Spleen (tissue), 11 donors: ENCODE measurements around the gene NPC1. TPM values are rescaled to one million over a fixed set of nuclear protein-coding genes. Genes with fewer than 3 reads are reported as not detected.

Source experiments
- DNase-seq: peaks from one replicate; pipeline ENCODE4 v3.0.0-alpha.2; 2020
- H3K27ac ChIP-seq, 8 donors: fragments of 200-600 bp; sonication (generic) in 7 of 8; 1 replicate in 4 of 8; 2 replicates in 4 of 8; pipeline versions ENCODE4 v1.5.0 to v1.8.0; 2016 to 2021; ENCODE audit warnings: inconsistent platforms in 4 of 8, mild to moderate bottlenecking in 4 of 8, moderate library complexity in 1 of 8
- H3K27me3 ChIP-seq, 7 donors: fragments of 200-600 bp; sonication (generic) in 6 of 7; replicated peaks in 1 of 7; 1 replicate in 4 of 7; 2 replicates in 3 of 7; pipeline versions ENCODE4 v1.5.0 to v1.8.0; 2016 to 2021; ENCODE audit warnings: inconsistent platforms in 3 of 7, mild to moderate bottlenecking in 1 of 7
- H3K36me3 ChIP-seq, 6 donors: fragments of 200-600 bp; sonication (generic) in 5 of 6; 1 replicate in 4 of 6; 2 replicates in 2 of 6; pipeline versions ENCODE4 v1.5.0 to v1.8.0; 2016 to 2021; ENCODE audit warnings: inconsistent platforms in 2 of 6
- H3K4me1 ChIP-seq, 6 donors: fragments of 200-600 bp; sonication (generic) in 5 of 6; 1 replicate in 3 of 6; 2 replicates in 3 of 6; pipeline versions ENCODE4 v1.5.0 to v1.8.0; 2016 to 2021; ENCODE audit warnings: inconsistent platforms in 3 of 6
- H3K4me3 ChIP-seq, 8 donors: fragments of 200-600 bp; sonication (generic) in 7 of 8; 1 replicate in 4 of 8; 2 replicates in 4 of 8; pipeline versions ENCODE4 v1.5.0 to v1.8.0; 2016 to 2021; ENCODE audit warnings: inconsistent platforms in 4 of 8, mild to moderate bottlenecking in 4 of 8, moderate library complexity in 2 of 8
- H3K9me3 ChIP-seq, 8 donors: fragments of 200-600 bp; sonication (generic) in 7 of 8; 1 replicate in 4 of 8; 2 replicates in 4 of 8; pipeline versions ENCODE4 v1.5.0 to v1.8.0; 2016 to 2021; ENCODE audit warnings: inconsistent platforms in 4 of 8
- CTCF ChIP-seq, 11 experiments: fragments of 200-600 bp in 7 of 11; fragments of 450-650 bp in 4 of 11; sonication (generic) in 4 of 11; IDR thresholded peaks in 8 of 11; conservative IDR thresholded peaks in 3 of 11; 1 replicate in 7 of 11; 2 replicates in 4 of 11; pipeline versions ENCODE4 v1.4.0 to v1.8.0; 2016 to 2021; ENCODE audit warnings: antibody characterized with exemption in 11 of 11, inconsistent platforms in 4 of 11, mild to moderate bottlenecking in 1 of 11
- POLR2A ChIP-seq, 3 donors: fragments of 450-650 bp; IDR thresholded peaks; one replicate each; pipeline ENCODE4 v1.5.1; 2017; ENCODE audit warnings: antibody characterized with exemption in 3 of 3, mild to moderate bottlenecking in 1 of 3
- POLR2AphosphoS5 ChIP-seq, 3 donors: sonication (generic); formaldehyde crosslinking; IDR thresholded peaks; one replicate each; pipeline ENCODE4 v1.5.1; 2017; ENCODE audit warnings: antibody characterized with exemption in 3 of 3
- WGBS, 5 donors: extraction: QIAGEN DNeasy Blood & Tissue Kit in 3 of 5; methylation state at CpG; one replicate each; pipeline versions ENCODE4 v1.1.5 to v1.1.7; 2013 to 2018; 5-methylcytosine and 5-hydroxymethylcytosine counted together
- intact Hi-C: fragments of 100-400 bp; cut with DNase I; formaldehyde crosslinking; loops from one replicate; pipeline ENCODE4 v1.15.0; 2023; ENCODE audit warnings: low total_unique reads
- polyA plus RNA-seq, 3 donors: library from polyadenylated mRNA; stranded (reverse); fragments of 200-250 nt; gene quantifications; one replicate each; pipeline ENCODE4 v1.2.1, GENCODE V29; 2013
- total RNA-seq, 7 donors: library from RNA; depleted of rRNA in 3 of 7; stranded (reverse); fragments of >200 nt in 3 of 7; fragmentation: NEBNext Ultra II Directional in 4 of 7; extraction: Animal tissue kit (Norgen Biotek cat#: 25700) in 4 of 7; gene quantifications; one replicate each; pipeline versions ENCODE4 v1.1.0 to v1.2.1, GENCODE V29; 2016 to 2021
- donor health status: healthy with polysubstance abuse.
- donor health status: DM: no; HTN: no; CAD: no; lungs with moderate emphysema.
- donor health status: DM: no; HTN: no; CAD: no.
- donor health status: Bipolar disorder and iron deficiency.
- donor health status: healthy.
- donor health status: DM: no; HTN: no; CAD: no.
- donor health status: DM: yes; HTN: yes; CAD: no.

NPC1 gene
- total and polyA plus RNA-seq, 10 donors = 8.1 to 84.2 (median 56.0) TPM

GRCh38 chr18:23585007-23585871, 1.1 kb downstream of the NPC1 start:
- H3K9me3 ChIP-seq = no peaks in the 10 kb centered on the region
- intact Hi-C loops = loop anchor here (5.0 kb wide), 2 partner anchors 68 to 83 kb away; partner anchors contain the start of gene RMC1
- WGBS, 5 donors = 29 to 34% (median 33%) methylated on average over 17 to 19 of the region's 19 CpGs
- peaks cover 0 to 5% (median 0%) of the 10 kb centered on the region in 7 donors for H3K27me3 ChIP-seq
- H3K4me1 ChIP-seq = peaks cover 13 to 67% (median 42%) of the 10 kb centered on the region in 6 donors
- peak overlapping the region; percentile 97 to 100 (median 99) for H3K27ac ChIP-seq
- TF ChIP-seq POLR2A (IDR thresholded peaks at IDR 0.05) (no peak), POLR2AphosphoS5 (IDR thresholded peaks at IDR 0.05) (peak in 1 of 3 donors; percentile 80)
- no peak for DNase-seq
- H3K4me3 ChIP-seq = peak overlapping the region; percentile 64 to 96 (median 88)
- peaks cover 0 to 17% (median 0%) of the 10 kb centered on the region in 6 donors for H3K36me3 ChIP-seq

- intact Hi-C loops = no loop called here
- Histone ChIP-seq H3K27ac (peak overlapping the region in 4 of 8 donors; percentile 97 to 100 (median 99)), H3K36me3 (peaks cover 0 to 22% (median 0%) of the 10 kb centered on the region in 6 donors), H3K4me1 (peaks cover 13 to 76% (median 48%) of the 10 kb centered on the region in 6 donors), H3K27me3 (no peaks in the 10 kb centered on the region), H3K4me3 (peak overlapping the region in 4 of 8 donors; percentile 64 to 96 (median 85)), H3K9me3 (no peaks in the 10 kb centered on the region)
- no peak for DNase-seq
- no peak for TF ChIP-seq POLR2A (IDR thresholded peaks at IDR 0.05)
- no peak for TF ChIP-seq POLR2AphosphoS5 (IDR thresholded peaks at IDR 0.05)
- no peak for TF ChIP-seq CTCF (IDR thresholded peaks at IDR 0.05 in 8 of 11, conservative IDR thresholded peaks at IDR 0.05 in 3 of 11)
- WGBS, 5 donors = 88 to 94% (median 91%) methylated on average over 13 of the region's 13 CpGs
Measured at GRCh38 chr18:23584019-23584983, 2.0 kb downstream of the NPC1 start.

GRCh38 chr18:23583071-23583865, 3.0 kb downstream of the NPC1 start:
- H3K27me3 ChIP-seq = no peaks in the 10 kb centered on the region
- intact Hi-C loops = no loop called here
- 79 to 93% (median 90%) methylated on average over 5 of the region's 5 CpGs for WGBS, 5 donors
- peaks cover 0 to 22% (median 0%) of the 10 kb centered on the region in 6 donors for H3K36me3 ChIP-seq
- H3K9me3 ChIP-seq = no peaks in the 10 kb centered on the region
- no peak for TF ChIP-seq POLR2AphosphoS5 (IDR thresholded peaks at IDR 0.05)
- TF ChIP-seq CTCF (IDR thresholded peaks at IDR 0.05 in 8 of 11, conservative IDR thresholded peaks at IDR 0.05 in 3 of 11) = no peak
- TF ChIP-seq POLR2A (IDR thresholded peaks at IDR 0.05) = no peak
- peaks cover 13 to 87% (median 57%) of the 10 kb centered on the region in 6 donors for H3K4me1 ChIP-seq
- no peak for DNase-seq
- peak overlapping the region in 1 of 8 donors; percentile 19 for H3K27ac ChIP-seq
- H3K4me3 ChIP-seq = peak overlapping the region in 1 of 8 donors; percentile 21
